GM10266 (cell line): ENCODE data around the gene IZUMO4.
"Not testable (repeated sequence)": the region's sequence is repeated elsewhere in the genome, so short reads cannot be mapped to it uniquely, and the experiment has no call there.

ENCODE experiments used
- DNase-seq: peaks from one replicate; pipeline ENCODE4 v3.0.0; 2012; ENCODE audit errors: extremely low spot score
- CTCF ChIP-seq: IDR thresholded peaks from 2 replicates; pipeline ENCODE4 v1.5.1; 2012; ENCODE audit warnings: mild to moderate bottlenecking, low read depth; ENCODE audit not compliant: control insufficient read depth, insufficient read depth; ENCODE audit errors: missing control alignments

IZUMO4 gene

GRCh38 chr19:2126879-2127518, 30.3 kb downstream of the IZUMO4 start:
- no peak for TF ChIP-seq CTCF
- DNase-seq, result no peak

- DNase-seq, result no peak
- no peak for TF ChIP-seq CTCF
Observed at GRCh38 chr19:2127758-2128157, 31.0 kb downstream of the IZUMO4 start.

- not testable (repeated sequence) for DNase-seq
Observed at GRCh38 chr19:2128252-2128651, 31.5 kb downstream of the IZUMO4 start.

GRCh38 chr19:2129022-2129421, 32.3 kb downstream of the IZUMO4 start:
- no peak for DNase-seq
- no peak for TF ChIP-seq CTCF

- no peak for DNase-seq
- no peak for TF ChIP-seq CTCF
Observed at GRCh38 chr19:2129486-2129885, 32.8 kb downstream of the IZUMO4 start.

- DNase-seq, result no peak
- TF ChIP-seq CTCF, result no peak
Observed at GRCh38 chr19:2129892-2130770, 33.4 kb downstream of the IZUMO4 start.

GRCh38 chr19:2131012-2131975, 34.6 kb downstream of the IZUMO4 start:
- DNase-seq, result not testable (repeated sequence)

- no peak for DNase-seq
- no peak for TF ChIP-seq CTCF
Observed at GRCh38 chr19:2132191-2132590, 35.5 kb downstream of the IZUMO4 start.
